Activated naive CD8-positive, alpha-beta T cell (primary cell): ENCODE data around the gene PLA2G4B.
A peak's percentile ranks its signal among the peaks of the same experiment; 100 is the strongest.

Experiments used
- H3K27ac Mint-ChIP-seq: one replicate; pipeline ENCODE4 v1.8.0; 2021; ENCODE audit warnings: mixed read lengths
- H3K27me3 Mint-ChIP-seq: one replicate; pipeline ENCODE4 v1.8.0; 2021; ENCODE audit warnings: mixed read lengths
- H3K36me3 Mint-ChIP-seq: one replicate; pipeline ENCODE4 v1.8.0; 2021; ENCODE audit warnings: mixed read lengths
- H3K4me1 Mint-ChIP-seq: one replicate; pipeline ENCODE4 v1.8.0; 2021; ENCODE audit warnings: low read depth, mixed read lengths
- H3K4me3 Mint-ChIP-seq: one replicate; pipeline ENCODE4 v1.8.0; 2021; ENCODE audit warnings: mild to moderate bottlenecking, mixed read lengths
- H3K9me3 Mint-ChIP-seq: one replicate; pipeline ENCODE4 v1.8.0; 2021; ENCODE audit warnings: low read depth, mixed read lengths

The PLA2G4B gene

DNA sequence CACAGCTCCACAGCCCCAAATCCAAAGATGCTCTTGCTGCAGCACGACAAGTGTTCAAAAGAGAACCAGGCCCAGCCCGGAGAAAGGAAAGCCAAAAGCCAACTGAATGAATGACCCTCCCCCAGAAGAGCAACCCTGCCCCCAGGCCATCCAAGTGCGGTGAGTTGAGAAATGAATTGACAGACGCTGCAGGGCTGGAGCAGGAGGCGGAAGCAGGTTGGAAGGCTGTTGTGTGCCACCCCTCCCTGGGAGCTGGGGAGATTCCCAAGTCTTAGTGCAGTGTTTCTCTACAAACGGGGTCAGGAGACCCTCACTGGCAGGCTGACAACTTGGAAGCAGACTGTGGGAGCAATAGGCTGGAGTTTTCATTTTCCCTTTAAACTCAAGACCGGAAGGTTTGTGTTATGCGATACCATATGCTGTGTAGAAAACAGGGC lies 58.7 kb downstream of the PLA2G4B start:
- Mint-ChIP-seq H3K4me3 (no peak overlapping the region), H3K9me3 (no peaks in the 10 kb centered on the region), H3K27ac (peak overlapping the region; percentile 13), H3K27me3 (no peaks in the 10 kb centered on the region), H3K4me1 (peaks cover 34% of the 10 kb centered on the region), H3K36me3 (no peaks in the 10 kb centered on the region)
